B cell (primary cell): ENCODE data around the gene DNAI2.

ENCODE experiments used
- EZH2 ChIP-seq: IDR thresholded peaks from 2 replicates; pipeline ENCODE4 v1.6.1; 2012; ENCODE audit warnings: borderline replicate concordance, low read depth, mild to moderate bottlenecking, moderate library complexity, low read length; ENCODE audit not compliant: insufficient read depth, poor library complexity, severe bottlenecking
- TF ChIP-seq, protein P1 (sequence below): fragments of 200-600 bp; IDR thresholded peaks from one replicate; pipeline ENCODE4 v1.8.0; 2022; ENCODE audit warnings: antibody characterized with exemption, mild to moderate bottlenecking

DNA sequence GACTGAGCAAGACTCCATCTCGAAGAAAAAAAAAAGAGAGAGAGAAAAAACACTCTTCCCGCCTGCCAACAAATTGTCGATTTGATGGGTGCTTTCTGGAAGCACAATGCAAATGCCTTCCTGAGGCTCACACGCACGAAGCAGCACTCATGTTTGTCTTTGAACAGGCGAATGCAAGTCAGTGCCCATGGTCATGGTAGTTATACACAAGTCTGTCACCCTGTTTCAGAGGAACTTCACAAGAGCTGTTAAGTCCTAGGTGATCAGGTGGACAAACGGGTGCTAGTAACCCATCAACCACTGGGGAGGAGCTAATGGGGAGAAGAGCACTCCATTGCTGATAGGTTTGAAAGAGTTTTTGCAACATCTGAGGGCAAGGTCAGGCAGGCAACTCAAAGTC is 6.5 kb upstream of the DNAI2 start:
- TF ChIP-seq, protein P1, sequence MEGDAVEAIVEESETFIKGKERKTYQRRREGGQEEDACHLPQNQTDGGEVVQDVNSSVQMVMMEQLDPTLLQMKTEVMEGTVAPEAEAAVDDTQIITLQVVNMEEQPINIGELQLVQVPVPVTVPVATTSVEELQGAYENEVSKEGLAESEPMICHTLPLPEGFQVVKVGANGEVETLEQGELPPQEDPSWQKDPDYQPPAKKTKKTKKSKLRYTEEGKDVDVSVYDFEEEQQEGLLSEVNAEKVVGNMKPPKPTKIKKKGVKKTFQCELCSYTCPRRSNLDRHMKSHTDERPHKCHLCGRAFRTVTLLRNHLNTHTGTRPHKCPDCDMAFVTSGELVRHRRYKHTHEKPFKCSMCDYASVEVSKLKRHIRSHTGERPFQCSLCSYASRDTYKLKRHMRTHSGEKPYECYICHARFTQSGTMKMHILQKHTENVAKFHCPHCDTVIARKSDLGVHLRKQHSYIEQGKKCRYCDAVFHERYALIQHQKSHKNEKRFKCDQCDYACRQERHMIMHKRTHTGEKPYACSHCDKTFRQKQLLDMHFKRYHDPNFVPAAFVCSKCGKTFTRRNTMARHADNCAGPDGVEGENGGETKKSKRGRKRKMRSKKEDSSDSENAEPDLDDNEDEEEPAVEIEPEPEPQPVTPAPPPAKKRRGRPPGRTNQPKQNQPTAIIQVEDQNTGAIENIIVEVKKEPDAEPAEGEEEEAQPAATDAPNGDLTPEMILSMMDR, result no peak
- no peak for TF ChIP-seq EZH2
